Hepatocyte (in vitro differentiated cells): ENCODE results near the gene PPIP5K2.

Experiments
- CTCF ChIP-seq: fragments of 200-600 bp; sonication (generic); IDR thresholded peaks from 2 replicates; pipeline ENCODE4 v1.5.1; 2016; ENCODE audit warnings: antibody characterized with exemption, mild to moderate bottlenecking; ENCODE audit not compliant: poor library complexity
- EZH2phosphoT487 ChIP-seq: fragments of 200-600 bp; sonication (generic); IDR thresholded peaks from one replicate; pipeline ENCODE4 v1.6.1; 2018; ENCODE audit warnings: antibody characterized with exemption, mild to moderate bottlenecking, low read depth, moderate library complexity; ENCODE audit not compliant: unreplicated experiment, severe bottlenecking

DNA sequence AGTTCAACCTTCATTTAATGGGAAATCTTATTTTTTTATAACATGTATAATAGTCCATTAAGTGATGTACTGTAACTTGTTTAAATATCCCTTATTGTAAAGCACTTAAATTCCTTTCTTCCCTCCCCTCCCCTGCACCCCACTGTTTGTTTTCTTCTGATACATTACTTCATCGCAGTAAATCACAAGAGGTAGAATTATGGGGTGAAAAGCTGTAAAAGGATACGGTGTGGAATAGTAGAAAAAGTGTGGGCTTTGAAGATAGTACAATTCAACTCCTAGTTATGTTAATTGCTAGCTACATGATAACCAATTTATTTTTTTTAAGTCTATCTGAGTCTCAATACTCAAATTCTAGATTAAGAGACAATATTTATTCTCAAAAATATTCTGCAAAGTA is 96.6 kb downstream of the PPIP5K2 start:
- no peak for TF ChIP-seq CTCF
- no peak for TF ChIP-seq EZH2phosphoT487
